ENCODE results near the gene SIRPD. TPM values are rescaled to one million over a fixed set of nuclear protein-coding genes. Genes with fewer than 3 reads are reported as not detected.

SIRPD gene
- total and polyA plus RNA-seq, 8 donors = 0.08 to 1.6 (median 0.79) TPM; not detected in 5

- DNase-seq = no peak
- TF ChIP-seq CTCF (IDR thresholded peaks at IDR 0.05) = no peak
- H3K4me3 ChIP-seq = no peak overlapping the region
- ATAC-seq = no peak
- intact Hi-C loops (cut with DNase I) = no loop called here
- H3K27ac ChIP-seq = no peak overlapping the region
- no peaks in the 10 kb centered on the region for H3K27me3 ChIP-seq
- no peaks in the 10 kb centered on the region for H3K9me3 ChIP-seq
- H3K36me3 ChIP-seq = no peaks in the 10 kb centered on the region
- H3K4me1 ChIP-seq = peaks cover 0 to 11% of the 10 kb centered on the region in 2 donors
Observed at GRCh38 chr20:1524004-1524403, 33.5 kb downstream of the SIRPD start.

- TF ChIP-seq CTCF (IDR thresholded peaks at IDR 0.05) = no peak
- ATAC-seq (no peak), DNase-seq (no peak)
- peaks cover 0 to 7% of the 10 kb centered on the region in 2 donors for H3K27me3 ChIP-seq
- H3K9me3 ChIP-seq = no peaks in the 10 kb centered on the region
- intact Hi-C loops (cut with DNase I) = no loop called here
- no peaks in the 10 kb centered on the region for H3K36me3 ChIP-seq
- H3K4me1 ChIP-seq = no peaks in the 10 kb centered on the region
- no peak overlapping the region for H3K27ac ChIP-seq
- H3K4me3 ChIP-seq = no peak overlapping the region
Observed at GRCh38 chr20:1517010-1517409, 40.5 kb downstream of the SIRPD start.

GRCh38 chr20:1513801-1514200, 43.7 kb downstream of the SIRPD start:
- Histone ChIP-seq H3K27ac (no peak overlapping the region), H3K4me1 (no peaks in the 10 kb centered on the region), H3K36me3 (no peaks in the 10 kb centered on the region), H3K27me3 (peaks cover 0 to 15% of the 10 kb centered on the region in 2 donors), H3K4me3 (no peak overlapping the region), H3K9me3 (no peaks in the 10 kb centered on the region)
- TF ChIP-seq CTCF (IDR thresholded peaks at IDR 0.05) = no peak
- intact Hi-C loops (cut with DNase I) = no loop called here
- ATAC-seq (no peak), DNase-seq (no peak)

- DNase-seq (no peak), ATAC-seq (no peak)
- no peaks in the 10 kb centered on the region for H3K9me3 ChIP-seq
- TF ChIP-seq CTCF (IDR thresholded peaks at IDR 0.05) = no peak
- no peak overlapping the region for H3K4me3 ChIP-seq
- peaks cover 0 to 7% of the 10 kb centered on the region in 2 donors for H3K27me3 ChIP-seq
- no peaks in the 10 kb centered on the region for H3K4me1 ChIP-seq
- H3K36me3 ChIP-seq = no peaks in the 10 kb centered on the region
- intact Hi-C loops (cut with DNase I) = no loop called here
- no peak overlapping the region for H3K27ac ChIP-seq
Observed at GRCh38 chr20:1509237-1509636, 48.3 kb downstream of the SIRPD start.

DNA sequence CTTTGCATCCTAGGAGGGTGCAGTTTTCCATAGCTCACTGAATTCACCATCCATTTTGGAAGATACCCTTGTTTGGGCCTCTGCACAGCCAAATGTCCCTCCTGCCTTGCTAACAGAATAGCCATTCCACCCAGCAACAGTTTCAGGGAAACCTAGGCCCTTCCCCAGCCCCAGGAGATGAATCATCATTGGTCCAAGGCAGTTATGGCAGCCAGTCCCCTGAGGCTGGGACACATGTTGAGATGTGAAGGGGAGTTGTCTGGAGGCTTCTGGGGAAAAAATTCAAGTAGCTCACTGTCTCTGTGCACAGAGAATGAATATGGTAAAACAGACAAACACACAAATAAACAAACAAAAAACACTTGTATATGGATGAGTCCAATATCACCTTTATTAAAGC, 48.9 kb downstream of the SIRPD start:
- no peaks in the 10 kb centered on the region for H3K36me3 ChIP-seq
- DNase-seq (no peak), ATAC-seq (no peak)
- TF ChIP-seq CTCF (IDR thresholded peaks at IDR 0.05) = no peak
- peaks cover 0 to 7% of the 10 kb centered on the region in 2 donors for H3K27me3 ChIP-seq
- H3K9me3 ChIP-seq = no peaks in the 10 kb centered on the region
- intact Hi-C loops (cut with DNase I) = no loop called here
- peaks cover 0 to 4% of the 10 kb centered on the region in 2 donors for H3K4me1 ChIP-seq
- H3K27ac ChIP-seq = no peak overlapping the region
- H3K4me3 ChIP-seq = no peak overlapping the region
